Heart left ventricle (tissue), 16 donors: Measurements from ENCODE around the gene SNX24. TPM values are rescaled to one million over a fixed set of nuclear protein-coding genes. Genes with fewer than 3 reads are reported as not detected.

ENCODE experiments used
- ATAC-seq, 4 donors: fragments of 200-7000 bp; cut with Tn5 transposase; one replicate each; pipeline ENCODE4 v1.9.1; 2020 to 2022; ENCODE audit warnings: moderate library complexity in 4 of 4, mild to moderate bottlenecking in 3 of 4, moderate number of reproducible peaks in 1 of 4
- DNase-seq, 5 donors: peaks; one replicate each; pipeline ENCODE4 v3.0.0-alpha.2; 2020
- H3K27ac ChIP-seq, 12 donors: fragments of 200-600 bp; sonication (generic) in 4 of 12; one replicate each; pipeline versions ENCODE4 v1.5.0 to v1.8.0; 2016 to 2022; ENCODE audit warnings: mild to moderate bottlenecking in 2 of 12
- H3K27me3 ChIP-seq, 9 donors: fragments of 200-600 bp; sonication (generic) in 2 of 9; one replicate each; pipeline versions ENCODE4 v1.5.1 to v1.8.0; 2016 to 2022; ENCODE audit warnings: mild to moderate bottlenecking in 3 of 9
- H3K36me3 ChIP-seq, 9 donors: fragments of 200-600 bp; sonication (generic) in 2 of 9; one replicate each; pipeline versions ENCODE4 v1.5.0 to v1.8.0; 2018 to 2022; ENCODE audit warnings: mild to moderate bottlenecking in 2 of 9
- H3K4me1 ChIP-seq, 12 donors: fragments of 200-600 bp; sonication (generic) in 4 of 12; one replicate each; pipeline versions ENCODE4 v1.5.0 to v1.8.0; 2016 to 2022; ENCODE audit warnings: mild to moderate bottlenecking in 3 of 12
- H3K4me3 ChIP-seq, 12 donors: fragments of 200-600 bp; sonication (generic) in 4 of 12; one replicate each; pipeline versions ENCODE4 v1.5.0 to v1.8.0; 2017 to 2022; ENCODE audit warnings: mild to moderate bottlenecking in 9 of 12, moderate library complexity in 4 of 12
- H3K9me3 ChIP-seq, 12 donors: fragments of 200-600 bp; sonication (generic) in 4 of 12; one replicate each; pipeline versions ENCODE4 v1.5.0 to v1.8.0; 2016 to 2022; ENCODE audit warnings: mild to moderate bottlenecking in 1 of 12
- POLR2A ChIP-seq, 2 donors: fragments of 450-650 bp; IDR thresholded peaks; one replicate each; pipeline ENCODE4 v1.6.1; 2017; ENCODE audit warnings: antibody characterized with exemption in 2 of 2, mild to moderate bottlenecking in 2 of 2, moderate library complexity in 2 of 2
- WGBS, 4 donors: extraction: QIAGEN DNeasy Blood & Tissue Kit in 2 of 4; methylation state at CpG; one replicate each; pipeline versions ENCODE4 v1.1.5 to v1.1.7; 2013 to 2018; 5-methylcytosine and 5-hydroxymethylcytosine counted together
- intact Hi-C, 10 donors: fragments of 100-400 bp; cut with DNase I; formaldehyde crosslinking; loops; one replicate each; pipeline versions ENCODE4 v1.11.1 to v1.14.2; 2022
- polyA plus RNA-seq, 2 donors: library from polyadenylated mRNA; stranded (reverse); fragments of 200-250 nt; gene quantifications; one replicate each; pipeline ENCODE4 v1.2.3, GENCODE V29; 2013
- total RNA-seq, 9 donors: library from RNA; depleted of rRNA in 2 of 9; stranded (reverse); fragments of >200 nt in 2 of 9; fragmentation: NEBNext Ultra II Directional in 3 of 9; extraction: Animal tissue kit (Norgen Biotek cat#: 25700) in 3 of 9; gene quantifications; one replicate each; pipeline versions ENCODE4 v1.1.0 to v1.2.4, GENCODE V29; 2016 to 2023
- TF ChIP-seq, protein P1 (sequence below), 12 donors: fragments of 200-600 bp; sonication (generic) in 4 of 12; IDR thresholded peaks; one replicate each; pipeline versions ENCODE4 v1.5.0 to v1.8.0; 2018 to 2022; ENCODE audit warnings: antibody characterized with exemption in 12 of 12, mild to moderate bottlenecking in 5 of 12
- donor health status: ischemic (EF 13 %, LVEDD 7.1; RV severe dilation, severe dysfunction).
- donor health status: healthy with polysubstance abuse.
- donor health status: DM: no; HTN: yes; CAD: no.
- donor health status: DM: no; HTN: no; CAD: no.
- donor health status: ischemic (EF 25% LVEDD 6.9; RV normal size, moderate dysfunction).
- donor health status: ischemic (EF 25% LVEDD 5.7; RV mildly dilated, moderate dysfunction).
- donor health status: healthy.
- donor health status: DM: yes; HTN: yes; CAD: no.
- donor health status: ischemic (EF 35%, LVEDD 5.7; RV mildly dilated, moderate dysfunction).
- donor health status: nonischemic (EF 11% LVEDD 7.7; RV severe dilation, severe dysfunction).
- donor health status: DM: yes; HTN: yes; CAD: no.
- donor health status: PGD.
- donor health status: ischemic (EF 29% LVEDD 5.4; RV normal size, mild dysfunction).
- donor health status: nonischemic (EF 23%, LVEDD 6.1; RV moderate dilation, normal function).

The SNX24 gene
- total and polyA plus RNA-seq, 11 donors, result 10.0 to 21.2 (median 14.8) TPM

DNA sequence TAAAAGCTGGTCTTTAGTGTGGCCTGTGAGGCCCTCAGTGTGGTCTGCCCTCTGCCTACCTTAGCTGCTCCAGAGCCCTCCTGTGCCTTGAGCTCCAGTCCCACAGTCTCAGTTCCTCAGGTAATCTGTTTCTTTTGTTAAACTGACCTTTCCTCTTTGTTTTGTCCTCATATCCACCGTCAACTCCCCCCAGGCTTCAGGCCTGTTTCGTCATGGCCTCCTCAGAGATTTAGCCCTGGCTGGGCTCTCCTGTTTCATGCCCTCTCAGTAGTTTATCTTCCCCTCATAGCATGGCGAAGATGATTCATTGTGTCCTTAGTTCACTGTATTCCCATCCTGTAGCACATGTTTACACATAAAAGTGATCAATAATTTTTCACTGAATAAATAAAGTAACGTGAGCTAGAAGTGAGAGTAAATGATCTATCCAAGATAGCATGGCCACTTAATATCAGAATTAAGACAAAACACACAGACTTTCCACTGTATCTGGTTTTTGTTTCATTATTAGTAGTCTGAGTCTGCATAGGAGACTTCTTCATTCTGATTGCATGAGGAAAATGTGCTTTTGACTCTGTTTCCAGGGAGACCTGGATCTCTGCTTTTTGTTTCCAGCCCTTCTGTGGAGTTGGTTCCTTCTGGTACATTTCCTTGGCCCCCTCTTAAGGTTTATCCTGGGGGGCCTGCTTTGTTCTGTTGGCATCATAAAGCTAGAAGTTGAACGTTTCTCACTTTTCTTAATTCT, 70.5 kb downstream of the SNX24 start:
- ATAC-seq (no peak), DNase-seq (no peak)
- TF ChIP-seq, protein P1, sequence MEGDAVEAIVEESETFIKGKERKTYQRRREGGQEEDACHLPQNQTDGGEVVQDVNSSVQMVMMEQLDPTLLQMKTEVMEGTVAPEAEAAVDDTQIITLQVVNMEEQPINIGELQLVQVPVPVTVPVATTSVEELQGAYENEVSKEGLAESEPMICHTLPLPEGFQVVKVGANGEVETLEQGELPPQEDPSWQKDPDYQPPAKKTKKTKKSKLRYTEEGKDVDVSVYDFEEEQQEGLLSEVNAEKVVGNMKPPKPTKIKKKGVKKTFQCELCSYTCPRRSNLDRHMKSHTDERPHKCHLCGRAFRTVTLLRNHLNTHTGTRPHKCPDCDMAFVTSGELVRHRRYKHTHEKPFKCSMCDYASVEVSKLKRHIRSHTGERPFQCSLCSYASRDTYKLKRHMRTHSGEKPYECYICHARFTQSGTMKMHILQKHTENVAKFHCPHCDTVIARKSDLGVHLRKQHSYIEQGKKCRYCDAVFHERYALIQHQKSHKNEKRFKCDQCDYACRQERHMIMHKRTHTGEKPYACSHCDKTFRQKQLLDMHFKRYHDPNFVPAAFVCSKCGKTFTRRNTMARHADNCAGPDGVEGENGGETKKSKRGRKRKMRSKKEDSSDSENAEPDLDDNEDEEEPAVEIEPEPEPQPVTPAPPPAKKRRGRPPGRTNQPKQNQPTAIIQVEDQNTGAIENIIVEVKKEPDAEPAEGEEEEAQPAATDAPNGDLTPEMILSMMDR (IDR thresholded peaks at IDR 0.05), result no peak
- no peak for TF ChIP-seq POLR2A (IDR thresholded peaks at IDR 0.05)
- H3K9me3 ChIP-seq, result no peaks in the 10 kb centered on the region
- no peaks in the 10 kb centered on the region for H3K36me3 ChIP-seq
- 89 to 93% (median 91%) methylated on average over 5 of the region's 5 CpGs for WGBS, 4 donors
- no peaks in the 10 kb centered on the region for H3K27me3 ChIP-seq
- no peak overlapping the region for H3K4me3 ChIP-seq
- no peak overlapping the region for H3K27ac ChIP-seq
- peaks cover 0 to 7% (median 0%) of the 10 kb centered on the region in 12 donors for H3K4me1 ChIP-seq
- intact Hi-C loops, result no loop called here

DNA sequence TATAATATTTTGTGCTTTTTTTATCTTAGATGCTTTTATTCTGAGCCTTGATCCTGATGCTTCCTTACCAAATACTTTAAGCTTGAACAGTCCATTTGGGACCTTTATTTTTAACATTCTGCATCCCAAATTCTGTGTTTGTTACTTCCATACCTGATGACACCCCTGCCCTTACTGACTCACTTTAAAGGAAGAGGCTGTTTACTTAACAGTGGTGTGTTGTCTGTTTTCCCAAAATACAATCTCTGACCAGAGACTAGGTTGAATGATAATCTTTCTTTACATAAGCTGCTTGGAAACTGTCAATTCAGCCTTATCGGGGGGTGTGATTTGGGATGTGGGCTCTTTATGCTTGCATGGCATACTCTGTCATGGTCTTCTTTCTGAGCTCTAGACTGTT, 71.1 kb downstream of the SNX24 start:
- DNase-seq (no peak), ATAC-seq (no peak)
- WGBS, 4 donors, result 80 to 95% (median 87%) methylated on average over 1 of the region's 1 CpG
- Histone ChIP-seq H3K4me3 (no peak overlapping the region), H3K36me3 (no peaks in the 10 kb centered on the region), H3K27ac (no peak overlapping the region), H3K9me3 (no peaks in the 10 kb centered on the region), H3K4me1 (peaks cover 0 to 7% (median 0%) of the 10 kb centered on the region in 12 donors), H3K27me3 (no peaks in the 10 kb centered on the region)
- intact Hi-C loops, result no loop called here
- TF ChIP-seq POLR2A (IDR thresholded peaks at IDR 0.05), result no peak
- TF ChIP-seq, protein P1 (IDR thresholded peaks at IDR 0.05), result no peak

DNA sequence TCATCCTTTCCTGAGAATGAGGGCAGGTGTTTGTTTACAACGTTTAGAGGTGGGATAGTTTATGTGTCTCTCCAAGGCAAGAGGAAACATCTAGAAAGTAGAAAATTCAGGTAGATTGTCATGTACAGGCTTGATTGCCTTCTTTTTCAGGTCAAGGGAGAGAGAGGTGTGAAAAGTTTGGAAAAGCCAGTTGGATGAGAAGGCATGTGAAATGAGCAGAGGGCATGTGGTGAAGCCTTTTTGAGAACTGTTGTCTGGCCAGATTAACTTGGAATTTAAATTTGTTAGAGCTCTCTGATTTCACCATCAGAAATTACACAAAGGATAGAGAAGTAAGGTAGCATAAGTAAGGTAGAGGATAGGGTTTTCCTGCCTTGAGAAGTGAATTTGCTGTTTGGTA, 74.6 kb downstream of the SNX24 start:
- WGBS, 4 donors, result 64 to 74% (median 69%) methylated on average over 1 of the region's 1 CpG

DNA sequence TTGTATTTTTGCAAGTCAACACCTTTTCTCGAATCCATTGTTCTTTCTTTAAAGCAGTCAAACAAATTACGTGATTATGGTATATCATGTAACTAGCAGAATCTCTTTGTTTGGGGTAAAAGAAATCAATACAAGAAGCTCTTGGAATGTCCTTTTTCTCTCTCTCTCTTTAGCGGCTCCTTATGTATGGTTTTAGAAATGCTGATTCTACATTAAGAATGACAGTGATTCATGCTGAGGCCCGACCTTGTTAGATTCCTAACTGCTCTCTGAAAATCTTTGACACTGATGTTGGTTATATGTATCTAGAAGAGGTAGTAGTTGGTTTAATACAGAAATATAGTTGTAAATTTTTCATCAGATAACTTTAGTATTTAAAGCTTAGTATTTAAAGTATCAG, 76.4 kb downstream of the SNX24 start:
- H3K9me3 ChIP-seq, result no peaks in the 10 kb centered on the region
- WGBS, 4 donors, result 77 to 84% (median 82%) methylated on average over 4 of the region's 4 CpGs
- H3K4me3 ChIP-seq, result no peak overlapping the region
- DNase-seq, result no peak
- no peak overlapping the region for H3K27ac ChIP-seq
- TF ChIP-seq, protein P1 (IDR thresholded peaks at IDR 0.05), result no peak
- TF ChIP-seq POLR2A (IDR thresholded peaks at IDR 0.05), result no peak
- no peaks in the 10 kb centered on the region for H3K4me1 ChIP-seq
- H3K27me3 ChIP-seq, result no peaks in the 10 kb centered on the region
- ATAC-seq, result no peak
- intact Hi-C loops, result no loop called here
- no peaks in the 10 kb centered on the region for H3K36me3 ChIP-seq

More for the DNA sequence above, 74.6 kb downstream of the SNX24 start:
- Histone ChIP-seq H3K9me3 (no peaks in the 10 kb centered on the region), H3K27ac (no peak overlapping the region), H3K36me3 (no peaks in the 10 kb centered on the region), H3K27me3 (no peaks in the 10 kb centered on the region), H3K4me1 (peaks cover 0 to 7% (median 0%) of the 10 kb centered on the region in 12 donors), H3K4me3 (no peak overlapping the region)
- no peak for TF ChIP-seq POLR2A (IDR thresholded peaks at IDR 0.05)
- TF ChIP-seq, protein P1 (IDR thresholded peaks at IDR 0.05), result no peak
- DNase-seq, result no peak
- intact Hi-C loops, result no loop called here
- ATAC-seq, result no peak
